Erythroblast (primary cell): ENCODE measurements around the gene SYAP1.
A peak's percentile ranks its signal among the peaks of the same experiment; 100 is the strongest.
"Not testable (repeated sequence)": the region's sequence is repeated elsewhere in the genome, so short reads cannot be mapped to it uniquely, and the experiment has no call there.

Experiments
- DNase-seq, 2 experiments: peaks; one replicate each; lab custom pipeline; 2025; lab: John Stamatoyannopoulos, UW
- GATA1 ChIP-seq: IDR thresholded peaks from 2 replicates; pipeline ENCODE4 v1.6.1; 2011; ENCODE audit warnings: low read depth, mild to moderate bottlenecking, control low read depth, low read length, moderate library complexity
- POLR2A ChIP-seq: IDR thresholded peaks from 2 replicates; pipeline ENCODE4 v1.6.1; 2011; ENCODE audit warnings: mild to moderate bottlenecking, low read length

SYAP1 gene

GRCh38 chrX:16711893-16712547 is 7.4 kb upstream of the SYAP1 start:
- TF ChIP-seq GATA1 = no peak
- TF ChIP-seq POLR2A = no peak
- peak; percentile 28 to 49 for DNase-seq

- peak; percentile 78 to 79 for DNase-seq
- TF ChIP-seq POLR2A = peak; percentile 76
- TF ChIP-seq GATA1 = no peak
These were observed 6.8 kb upstream of the SYAP1 start, which contains the start of gene CTPS2 for GRCh38 chrX:16712548-16713155. CTPS2 (minus strand) TSS chrX:16712669; CDS start chrX:16702902, 9,767 bp downstream.

DNA sequence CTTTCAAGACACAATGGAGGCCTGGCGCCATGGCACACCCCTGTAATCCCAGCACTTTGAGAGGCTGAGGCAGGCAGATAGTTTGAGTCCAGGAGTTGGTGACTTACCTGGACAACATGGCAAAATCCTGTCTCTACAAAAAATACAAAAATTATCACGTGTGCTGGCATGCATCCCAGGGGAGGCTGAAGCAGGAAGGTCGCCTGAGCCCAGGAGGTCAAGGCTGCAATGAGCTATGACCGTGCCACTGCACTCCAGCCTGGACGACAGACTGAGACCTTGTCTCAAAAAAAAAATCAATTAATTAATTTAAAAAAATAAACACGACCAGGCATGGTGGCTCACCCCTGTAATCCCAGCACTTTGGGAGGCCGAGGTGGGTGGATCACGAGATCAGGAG is 4.9 kb upstream of the SYAP1 start:
- no peak for DNase-seq
- TF ChIP-seq POLR2A = no peak
- TF ChIP-seq GATA1 = no peak

GRCh38 chrX:16715638-16716037 is 3.8 kb upstream of the SYAP1 start:
- not testable (repeated sequence) for DNase-seq

DNA sequence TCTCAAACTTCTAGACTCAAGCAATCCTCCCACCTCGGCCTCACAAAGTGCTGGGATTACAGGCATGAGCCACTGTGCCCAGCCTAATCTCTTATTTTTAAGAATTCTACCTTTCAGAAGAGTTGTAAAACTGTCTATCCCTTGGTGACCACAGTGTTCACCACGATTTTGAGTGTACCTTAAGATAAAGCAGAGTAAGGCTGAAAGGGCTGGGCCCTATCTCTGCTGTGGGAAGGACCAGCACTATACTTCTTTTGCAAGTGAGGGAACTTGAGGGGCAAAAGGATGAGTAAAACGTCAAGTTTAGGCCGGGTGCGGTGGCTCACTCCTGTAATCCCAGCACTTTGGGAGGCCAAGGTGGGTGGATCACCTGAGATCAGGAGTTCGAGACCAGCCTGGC is 3.0 kb upstream of the SYAP1 start:
- DNase-seq = not testable (repeated sequence)

DNA sequence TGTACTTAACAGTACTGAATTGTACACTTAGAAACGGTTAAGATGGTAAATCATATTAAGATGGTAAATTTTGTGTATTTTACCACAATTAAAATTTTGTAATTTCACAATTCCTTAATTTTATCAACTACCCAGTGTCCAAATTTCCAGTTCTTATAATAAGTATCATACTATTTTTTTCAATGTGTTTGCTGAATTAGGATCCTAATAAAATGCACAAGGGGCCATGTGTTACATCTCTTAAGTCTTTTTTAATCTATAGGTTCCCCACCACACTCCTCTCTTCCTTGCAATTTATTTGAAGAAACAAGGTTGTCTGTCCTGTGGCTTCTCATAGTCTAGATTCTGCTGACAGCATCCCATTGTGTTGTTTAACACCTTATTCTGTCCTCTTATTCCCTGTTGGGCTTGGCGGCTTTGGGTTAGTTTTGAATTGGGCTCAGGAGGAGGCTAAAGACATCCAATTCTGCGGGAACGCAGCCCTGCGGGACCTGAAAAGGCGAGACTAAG is 533 bp upstream of the SYAP1 start:
- no peak for DNase-seq
- TF ChIP-seq POLR2A = no peak
- TF ChIP-seq GATA1 = no peak

DNA sequence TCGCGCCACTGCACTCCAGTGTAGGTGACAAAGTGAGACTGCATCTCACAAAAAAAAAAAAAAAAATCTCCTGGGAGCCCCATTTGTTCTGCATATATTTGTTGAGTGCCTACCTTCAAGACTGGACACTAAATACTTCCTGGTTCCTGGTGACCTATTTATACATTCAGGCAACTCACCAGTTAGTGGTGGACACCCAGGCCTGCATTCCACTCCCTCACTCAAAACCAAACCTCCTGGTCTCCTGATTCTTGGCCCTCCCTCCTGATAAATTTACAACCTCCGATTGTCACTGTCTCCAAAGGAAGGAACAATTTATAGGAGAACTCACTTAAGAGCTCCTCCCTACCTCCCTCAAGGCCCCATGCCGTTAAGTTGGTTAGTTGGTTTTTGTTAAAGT is 3.1 kb downstream of the SYAP1 start:
- no peak for DNase-seq
- TF ChIP-seq GATA1 (no peak), POLR2A (no peak)

DNA sequence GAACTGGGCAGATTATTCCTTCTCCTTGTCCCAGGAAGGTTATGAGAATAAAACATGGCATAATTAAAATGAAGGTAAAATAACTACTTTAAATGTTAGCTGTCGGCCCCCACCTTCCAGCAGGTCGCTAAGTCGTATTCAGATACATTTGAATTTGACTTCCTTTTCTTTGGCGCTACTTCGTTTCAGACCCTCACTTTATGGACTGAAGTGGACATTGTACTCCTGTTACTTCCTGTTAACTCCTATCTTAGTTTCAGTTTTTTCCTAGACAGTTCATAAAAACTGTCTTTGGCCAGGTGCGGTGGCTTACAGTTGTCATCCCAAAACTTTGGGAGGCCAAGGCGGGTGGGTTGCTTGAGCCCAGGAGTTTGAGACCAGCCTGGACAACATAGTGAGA is 5.7 kb downstream of the SYAP1 start:
- DNase-seq = no peak
- TF ChIP-seq GATA1 (no peak), POLR2A (no peak)

DNA sequence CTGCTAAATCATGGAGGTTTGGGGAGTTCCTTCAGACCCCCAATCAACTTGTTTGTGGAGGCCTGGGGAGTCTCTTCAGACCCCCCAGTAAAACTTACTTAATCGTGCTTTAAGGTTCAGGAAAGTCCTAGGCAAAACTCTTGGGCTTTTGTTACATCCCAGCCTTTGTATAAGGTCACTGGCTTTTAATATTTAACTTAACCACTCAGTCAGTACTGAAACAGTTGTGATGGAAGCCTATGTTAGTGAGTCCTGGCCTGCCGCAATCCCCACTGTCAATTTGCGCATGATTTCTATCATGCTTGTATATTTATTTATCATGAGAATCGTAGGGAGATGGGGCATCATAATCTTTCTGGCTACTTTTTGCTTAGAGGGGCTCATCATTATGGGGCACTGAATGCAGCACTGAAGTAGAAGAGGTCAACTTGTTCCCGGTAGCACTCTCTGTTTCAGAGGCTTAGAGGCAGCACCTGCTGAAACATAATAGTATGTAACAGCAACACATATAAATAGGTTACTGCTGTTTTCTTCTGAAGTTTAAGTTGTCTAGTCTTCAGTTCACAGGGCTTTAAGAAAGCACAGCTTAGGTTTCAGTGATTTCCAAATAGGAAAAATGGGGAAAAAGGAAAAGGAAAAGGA is 7.1 kb downstream of the SYAP1 start:
- not testable (repeated sequence) for DNase-seq

- no peak for DNase-seq
- TF ChIP-seq POLR2A = no peak
- TF ChIP-seq GATA1 = no peak
These were observed 8.2 kb downstream of the SYAP1 start for GRCh38 chrX:16727637-16728036.

DNA sequence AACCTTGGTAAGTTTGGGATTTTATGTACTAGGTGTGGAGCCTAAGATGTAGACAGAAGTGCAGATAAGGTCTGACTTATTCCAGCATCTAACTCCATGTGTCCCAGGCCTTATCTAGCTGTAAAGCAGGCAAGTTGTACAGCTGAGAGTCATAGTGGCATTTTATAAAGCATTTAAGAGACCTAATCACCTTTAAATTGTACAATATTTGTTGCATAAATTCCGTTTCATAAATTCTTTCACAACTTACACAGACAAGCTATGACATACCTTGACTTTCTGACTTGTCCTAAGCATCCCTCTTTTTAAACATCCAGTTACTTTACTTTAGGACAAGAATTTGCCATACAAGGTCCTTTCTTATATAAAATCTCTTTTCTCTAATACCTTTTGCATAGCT is 11.0 kb downstream of the SYAP1 start:
- DNase-seq = no peak
- TF ChIP-seq GATA1 (no peak), POLR2A (no peak)

DNA sequence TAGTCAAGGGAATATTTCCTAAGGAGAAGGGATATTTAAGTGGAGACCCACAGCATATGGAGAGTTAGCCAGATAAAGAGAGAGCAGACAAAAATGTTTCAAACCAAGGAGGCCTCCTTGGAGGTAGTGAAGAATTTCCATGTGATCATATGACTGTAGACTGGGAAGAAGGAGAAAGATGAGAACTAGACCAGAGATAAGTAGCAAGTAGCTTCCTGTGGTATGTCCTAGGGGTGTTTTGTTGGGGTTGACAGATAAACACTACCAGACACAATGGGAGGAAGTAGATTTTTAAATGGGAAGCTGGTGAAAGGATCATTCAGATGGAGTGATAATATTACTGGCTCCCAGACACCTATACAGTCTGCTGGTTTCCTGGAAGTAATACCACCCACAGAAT is 13.6 kb downstream of the SYAP1 start:
- DNase-seq = no peak
- no peak for TF ChIP-seq POLR2A
- no peak for TF ChIP-seq GATA1

- no peak for DNase-seq
- no peak for TF ChIP-seq POLR2A
- TF ChIP-seq GATA1 = no peak
These were observed 17.6 kb downstream of the SYAP1 start for GRCh38 chrX:16737024-16737423.

DNA sequence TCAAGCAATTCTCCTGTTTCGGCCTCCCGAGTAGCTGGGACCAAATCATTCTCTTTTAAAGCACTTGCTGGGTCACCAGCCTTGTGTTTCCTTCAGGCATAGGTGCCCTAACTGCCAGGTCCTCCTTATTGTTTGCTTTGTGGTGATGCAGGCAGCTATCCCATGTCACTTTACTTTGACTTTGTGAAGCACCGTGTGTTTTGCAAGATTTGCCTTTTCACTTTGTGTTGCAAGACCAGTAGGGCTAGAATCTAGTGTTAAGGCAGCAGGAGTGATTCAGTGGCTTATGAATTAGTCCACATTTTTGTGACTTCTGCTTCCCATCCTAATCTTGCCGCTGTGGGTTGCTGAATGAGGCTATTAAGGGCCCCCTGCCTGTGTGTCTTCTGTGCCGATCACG is 20.2 kb downstream of the SYAP1 start:
- TF ChIP-seq POLR2A = no peak
- no peak for TF ChIP-seq GATA1
- no peak for DNase-seq
